Esophagus muscularis mucosa (tissue), 4 donors: Measurements from ENCODE around the gene LAMA5. TPM values are rescaled to one million over a fixed set of nuclear protein-coding genes. Genes with fewer than 3 reads are reported as not detected.

Source experiments
- DNase-seq: peaks from one replicate; pipeline ENCODE4 v3.0.0-alpha.2; 2017; ENCODE audit errors: extremely low spot score
- H3K27ac ChIP-seq, 4 donors: fragments of 200-600 bp; sonication (generic); replicated peaks in 1 of 4; 1 replicate in 3 of 4; 2 replicates in 1 of 4; pipeline ENCODE4 v1.5.1; 2016 to 2019; ENCODE audit warnings: mild to moderate bottlenecking in 1 of 4
- H3K27me3 ChIP-seq, 4 donors: fragments of 200-600 bp; sonication (generic); one replicate each; pipeline versions ENCODE4 v1.5.1 to v1.6.0; 2016 to 2019
- H3K36me3 ChIP-seq, 4 donors: fragments of 200-600 bp; sonication (generic); one replicate each; pipeline ENCODE4 v1.5.1; 2016 to 2019
- H3K4me1 ChIP-seq, 4 donors: fragments of 200-600 bp; sonication (generic); one replicate each; pipeline ENCODE4 v1.5.1; 2016 to 2019
- H3K4me3 ChIP-seq, 4 donors: fragments of 200-600 bp; sonication (generic); 1 replicate in 2 of 4; 2 replicates in 2 of 4; pipeline ENCODE4 v1.5.1; 2016 to 2019; ENCODE audit warnings: mild to moderate bottlenecking in 4 of 4, moderate library complexity in 1 of 4
- H3K9me3 ChIP-seq, 4 donors: fragments of 200-600 bp; sonication (generic); 1 replicate in 3 of 4; 2 replicates in 1 of 4; pipeline ENCODE4 v1.5.1; 2016 to 2019
- EP300 ChIP-seq: sonication (generic); formaldehyde crosslinking; IDR thresholded peaks from one replicate; pipeline ENCODE4 v1.6.1; 2017; ENCODE audit warnings: antibody characterized with exemption
- POLR2A ChIP-seq: fragments of 450-650 bp; IDR thresholded peaks from one replicate; pipeline ENCODE4 v1.6.1; 2017; ENCODE audit warnings: antibody characterized with exemption, moderate library complexity, mild to moderate bottlenecking, low read depth
- POLR2AphosphoS5 ChIP-seq, 2 donors: sonication (generic); formaldehyde crosslinking; IDR thresholded peaks; one replicate each; pipeline ENCODE4 v1.6.1; 2017; ENCODE audit warnings: antibody characterized with exemption in 2 of 2
- whole genome bisulfite sequencing: methylation state at CpG from one replicate; pipeline ENCODE4 v1.1.5; 2018; 5-methylcytosine and 5-hydroxymethylcytosine counted together
- intact Hi-C: fragments of 100-400 bp; cut with DNase I; formaldehyde crosslinking; loops from one replicate; pipeline ENCODE4 v1.15.1; 2023
- total RNA-seq, 4 donors: library from RNA; depleted of rRNA; stranded (reverse); fragments of >200 nt; gene quantifications; one replicate each; pipeline versions ENCODE4 v1.1.0 to v1.2.1, GENCODE V29; 2016
- TF ChIP-seq, protein P1 (sequence below), 3 experiments: fragments of 200-600 bp in 2 of 3; fragments of 450-650 bp in 1 of 3; sonication (generic) in 2 of 3; IDR thresholded peaks; one replicate each; pipeline ENCODE4 v1.5.1; 2017 to 2019; ENCODE audit warnings: antibody characterized with exemption in 3 of 3, mild to moderate bottlenecking in 2 of 3, moderate library complexity in 1 of 3

Gene LAMA5
- total RNA-seq, 4 donors from 2014 or later: 70.1 to 257 (median 150) TPM

DNA sequence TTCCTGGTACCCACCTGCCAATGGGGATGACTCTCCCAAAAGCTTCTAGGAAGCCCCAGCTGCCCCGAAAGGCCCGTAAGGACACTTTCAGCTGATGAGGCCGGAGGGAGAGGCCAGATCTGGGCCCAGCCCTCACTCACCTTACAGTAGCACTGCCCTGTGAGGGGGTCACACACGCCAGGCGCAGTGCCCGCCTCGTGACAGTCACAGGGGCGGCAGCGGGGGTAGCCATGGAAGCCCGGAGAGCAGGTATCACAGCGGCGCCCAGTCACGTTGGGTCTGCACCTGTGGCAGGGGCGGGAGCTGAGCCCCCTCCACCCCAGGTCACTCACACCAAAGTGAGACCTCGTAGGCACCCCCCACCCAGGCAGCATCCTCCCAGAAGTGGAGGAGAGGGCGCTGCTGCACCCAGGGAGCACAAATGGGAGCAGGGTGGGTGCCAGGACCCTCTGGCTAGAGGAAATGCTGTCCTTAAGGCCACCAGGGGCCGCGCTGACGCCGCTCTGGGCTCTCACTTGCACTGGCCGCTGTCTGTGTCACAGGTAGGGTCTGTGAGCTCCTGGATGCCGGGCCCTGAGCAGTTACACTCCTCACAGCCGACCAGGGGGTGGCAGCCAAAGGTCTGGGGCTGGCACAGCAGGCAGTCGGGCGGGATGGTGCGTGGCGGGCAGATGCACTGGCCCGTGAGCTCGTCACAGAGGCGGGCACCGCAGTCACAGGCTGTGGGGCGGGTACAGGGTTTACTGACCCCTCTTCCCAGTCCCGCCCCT lies 39.2 kb downstream of the LAMA5 start:
- Histone ChIP-seq H3K27ac (no peak overlapping the region), H3K9me3 (no peaks in the 10 kb centered on the region), H3K27me3 (no peaks in the 10 kb centered on the region), H3K4me3 (no peak overlapping the region), H3K36me3 (peaks cover 80 to 100% (median 100%) of the 10 kb centered on the region in 4 donors), H3K4me1 (no peaks in the 10 kb centered on the region)
- 79% methylated on average over 10 of the region's 33 CpGs for WGBS
- DNase-seq: no peak
- intact Hi-C loops: no loop called here
- TF ChIP-seq, protein P1, sequence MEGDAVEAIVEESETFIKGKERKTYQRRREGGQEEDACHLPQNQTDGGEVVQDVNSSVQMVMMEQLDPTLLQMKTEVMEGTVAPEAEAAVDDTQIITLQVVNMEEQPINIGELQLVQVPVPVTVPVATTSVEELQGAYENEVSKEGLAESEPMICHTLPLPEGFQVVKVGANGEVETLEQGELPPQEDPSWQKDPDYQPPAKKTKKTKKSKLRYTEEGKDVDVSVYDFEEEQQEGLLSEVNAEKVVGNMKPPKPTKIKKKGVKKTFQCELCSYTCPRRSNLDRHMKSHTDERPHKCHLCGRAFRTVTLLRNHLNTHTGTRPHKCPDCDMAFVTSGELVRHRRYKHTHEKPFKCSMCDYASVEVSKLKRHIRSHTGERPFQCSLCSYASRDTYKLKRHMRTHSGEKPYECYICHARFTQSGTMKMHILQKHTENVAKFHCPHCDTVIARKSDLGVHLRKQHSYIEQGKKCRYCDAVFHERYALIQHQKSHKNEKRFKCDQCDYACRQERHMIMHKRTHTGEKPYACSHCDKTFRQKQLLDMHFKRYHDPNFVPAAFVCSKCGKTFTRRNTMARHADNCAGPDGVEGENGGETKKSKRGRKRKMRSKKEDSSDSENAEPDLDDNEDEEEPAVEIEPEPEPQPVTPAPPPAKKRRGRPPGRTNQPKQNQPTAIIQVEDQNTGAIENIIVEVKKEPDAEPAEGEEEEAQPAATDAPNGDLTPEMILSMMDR (IDR thresholded peaks at IDR 0.05): no peak
- TF ChIP-seq POLR2A (no peak), POLR2AphosphoS5 (IDR thresholded peaks at IDR 0.05) (no peak), EP300 (no peak)

DNA sequence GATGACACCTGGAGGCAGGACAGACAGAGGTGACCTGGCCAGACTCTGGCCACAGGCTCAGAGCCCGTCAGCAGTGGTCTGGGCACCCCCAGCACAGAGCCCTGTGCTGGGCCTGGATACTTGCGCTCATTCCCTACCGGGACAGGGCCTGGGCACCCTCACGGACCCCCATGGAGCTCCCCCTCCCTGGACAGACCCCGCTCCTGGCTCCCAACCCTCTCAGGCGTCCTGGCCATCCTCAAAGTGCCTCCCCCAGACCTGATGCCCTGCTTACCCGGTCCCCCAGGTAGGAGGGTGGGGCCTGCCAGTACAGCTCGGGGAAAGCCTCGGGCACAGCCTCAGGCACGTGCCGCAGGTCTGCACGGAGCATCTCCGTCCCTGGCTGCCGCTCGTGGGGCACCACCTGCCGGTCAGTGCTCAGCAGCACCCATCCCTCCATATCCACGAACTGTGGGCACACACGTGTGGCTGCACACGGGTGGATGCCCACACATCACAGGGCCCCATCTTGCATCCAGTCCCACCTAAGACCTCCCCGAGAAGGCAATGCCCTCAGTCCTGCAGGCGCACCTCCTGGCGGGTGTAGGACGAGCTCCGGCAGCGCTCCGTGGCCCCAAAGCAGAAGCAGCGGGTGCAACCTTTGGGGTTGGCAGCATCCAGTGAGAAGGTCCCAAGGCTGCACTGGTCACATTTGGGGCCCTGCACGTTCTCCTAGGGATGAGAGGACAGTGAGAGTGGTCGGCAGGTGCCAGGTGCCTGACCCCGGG lies 40.0 kb downstream of the LAMA5 start:
- WGBS: 88% methylated on average over 18 of the region's 30 CpGs
- Histone ChIP-seq H3K27me3 (no peaks in the 10 kb centered on the region), H3K27ac (no peak overlapping the region), H3K4me1 (no peaks in the 10 kb centered on the region), H3K4me3 (no peak overlapping the region), H3K9me3 (no peaks in the 10 kb centered on the region), H3K36me3 (peaks cover 78 to 100% (median 100%) of the 10 kb centered on the region in 4 donors)
- no peak for DNase-seq
- TF ChIP-seq EP300 (no peak), POLR2AphosphoS5 (IDR thresholded peaks at IDR 0.05) (no peak), POLR2A (no peak)
- TF ChIP-seq, protein P1 (IDR thresholded peaks at IDR 0.05): no peak
- intact Hi-C loops: no loop called here

DNA sequence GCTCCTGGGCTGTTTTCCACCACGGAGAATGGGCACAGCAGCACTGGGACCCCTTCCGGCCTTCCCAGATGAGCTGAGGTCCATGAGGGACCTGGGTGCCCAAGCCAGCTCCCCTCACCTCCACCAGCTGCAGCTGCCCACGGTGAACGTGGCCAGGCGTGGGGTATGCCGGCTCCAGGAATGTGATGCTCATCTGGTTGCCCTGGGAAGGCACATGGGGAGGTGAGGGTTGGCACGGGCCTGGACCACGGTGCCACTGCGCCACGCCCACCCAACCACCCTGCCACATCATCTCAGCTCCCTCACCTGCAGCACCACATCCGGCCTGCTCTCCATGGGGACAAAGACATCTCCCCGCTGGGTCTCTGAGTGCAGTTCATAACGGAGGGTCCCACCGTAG lies 40.6 kb downstream of the LAMA5 start:
- Histone ChIP-seq H3K27me3 (no peaks in the 10 kb centered on the region), H3K27ac (no peak overlapping the region), H3K9me3 (no peaks in the 10 kb centered on the region), H3K36me3 (peaks cover 77 to 100% (median 100%) of the 10 kb centered on the region in 4 donors), H3K4me1 (no peaks in the 10 kb centered on the region), H3K4me3 (no peak overlapping the region)
- 95% methylated on average over 10 of the region's 14 CpGs for WGBS
- no peak for DNase-seq
- TF ChIP-seq POLR2AphosphoS5 (IDR thresholded peaks at IDR 0.05) (no peak), EP300 (no peak), POLR2A (no peak)
- TF ChIP-seq, protein P1 (IDR thresholded peaks at IDR 0.05): no peak
- intact Hi-C loops: no loop called here

DNA sequence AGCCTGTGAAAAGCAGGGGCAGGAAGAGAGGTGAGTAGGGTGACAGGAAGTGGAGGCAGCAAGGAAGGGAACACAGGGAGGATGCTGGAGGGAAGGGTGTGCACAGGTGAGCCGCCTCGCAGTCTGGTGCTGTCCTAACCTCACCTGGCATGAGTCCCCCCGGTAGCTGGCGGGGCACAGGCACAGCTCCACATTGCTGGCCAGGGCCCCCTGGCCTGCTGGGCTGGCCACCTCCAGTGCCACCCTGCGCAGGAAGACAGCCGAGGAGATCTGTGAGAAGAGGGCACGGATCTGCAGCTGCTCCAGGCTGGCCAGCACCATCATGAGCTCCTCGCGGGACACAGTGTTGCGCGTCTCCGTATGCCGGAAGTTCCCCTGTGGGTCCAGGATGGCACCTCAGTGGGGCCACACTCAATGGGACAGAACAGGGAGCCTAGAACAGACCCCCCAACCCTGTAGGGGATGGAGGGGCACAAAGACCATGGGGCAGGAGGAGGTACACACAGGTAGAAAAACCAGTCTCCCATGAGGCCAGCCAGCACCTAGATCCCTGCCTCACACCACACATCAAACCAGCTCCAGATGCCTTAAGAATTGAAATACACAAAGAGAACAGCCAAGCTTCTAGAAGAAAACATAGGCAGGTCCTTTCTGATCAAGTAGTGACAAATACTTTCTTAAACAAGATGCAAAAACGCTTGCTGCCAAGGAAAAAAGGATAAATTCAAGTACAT lies 41.8 kb downstream of the LAMA5 start:
- TF ChIP-seq EP300 (no peak), POLR2A (no peak), POLR2AphosphoS5 (IDR thresholded peaks at IDR 0.05) (no peak)
- TF ChIP-seq, protein P1 (IDR thresholded peaks at IDR 0.05): no peak
- no peak for DNase-seq
- WGBS: 89% methylated on average over 6 of the region's 14 CpGs
- H3K27me3 ChIP-seq: no peaks in the 10 kb centered on the region
- no peaks in the 10 kb centered on the region for H3K9me3 ChIP-seq
- intact Hi-C loops: no loop called here
- H3K27ac ChIP-seq: no peak overlapping the region
- peaks cover 70 to 95% (median 94%) of the 10 kb centered on the region in 4 donors for H3K36me3 ChIP-seq
- no peak overlapping the region for H3K4me3 ChIP-seq
- H3K4me1 ChIP-seq: no peaks in the 10 kb centered on the region
